Astrocyte of the spinal cord (primary cell): ENCODE results near the gene UBE2F.
"Not testable (repeated sequence)": the region's sequence is repeated elsewhere in the genome, so short reads cannot be mapped to it uniquely, and the experiment has no call there.

Source experiments
- DNase-seq: peaks from one replicate; pipeline ENCODE4 v3.0.0; 2011; ENCODE audit warnings: low read depth, low spot score
- H3K4me3 ChIP-seq: 2 replicates; pipeline ENCODE4 v1.5.1; 2011; ENCODE audit warnings: low read depth, mild to moderate bottlenecking, low read length, moderate library complexity
- CTCF ChIP-seq: IDR thresholded peaks from 2 replicates; pipeline ENCODE4 v1.5.1; 2012; ENCODE audit warnings: low read depth, mild to moderate bottlenecking, low read length, inconsistent platforms
- in situ Hi-C: cut with HindIII; loops from 2 replicates; pipeline ENCODE4 v1.10.0; 2017; ENCODE audit warnings: low sequenced_read_pairs

The UBE2F gene

GRCh38 chr2:238045575-238045974 is 78.8 kb downstream of the UBE2F start:
- DNase-seq, result no peak
- in situ Hi-C loops, result no loop called here
- H3K4me3 ChIP-seq, result no peak overlapping the region
- no peak for TF ChIP-seq CTCF

- DNase-seq, result no peak
- in situ Hi-C loops, result no loop called here
- H3K4me3 ChIP-seq, result no peak overlapping the region
- TF ChIP-seq CTCF, result no peak
These were observed 80.0 kb downstream of the UBE2F start for GRCh38 chr2:238046725-238047270.

GRCh38 chr2:238053191-238053776 is 86.5 kb downstream of the UBE2F start:
- DNase-seq, result peak; percentile 10

GRCh38 chr2:238055841-238056240 is 89.0 kb downstream of the UBE2F start:
- in situ Hi-C loops, result no loop called here
- TF ChIP-seq CTCF, result no peak
- H3K4me3 ChIP-seq, result no peak overlapping the region
- DNase-seq, result no peak

More at GRCh38 chr2:238053191-238053776, 86.5 kb downstream of the UBE2F start:
- in situ Hi-C loops, result no loop called here
- H3K4me3 ChIP-seq, result no peak overlapping the region
- TF ChIP-seq CTCF, result no peak

- in situ Hi-C loops, H3K4me3 ChIP-seq, DNase-seq: not testable (repeated sequence)
These were observed 91.1 kb downstream of the UBE2F start for GRCh38 chr2:238057696-238058575.

GRCh38 chr2:238059505-238059904 is 92.7 kb downstream of the UBE2F start:
- peak overlapping the region; percentile 81 for H3K4me3 ChIP-seq
- TF ChIP-seq CTCF, result no peak
- in situ Hi-C loops, result no loop called here
- DNase-seq, result no peak

- peak; percentile 45 for DNase-seq
- in situ Hi-C loops, result no loop called here
- no peak for TF ChIP-seq CTCF
- peak overlapping the region; percentile 81 for H3K4me3 ChIP-seq
These were observed 93.3 kb downstream of the UBE2F start for GRCh38 chr2:238060096-238060541.
